Loucy (cell line): ENCODE results near the gene NPAS1.

ENCODE experiments used
- H2AFZ ChIP-seq: fragments of 200-600 bp; sonication (generic); 2 replicates; pipeline ENCODE4 v1.6.0; 2016; ENCODE audit warnings: antibody characterized with exemption, mild to moderate bottlenecking, low read length, moderate library complexity
- H3F3A ChIP-seq: fragments of 200-600 bp; 2 replicates; pipeline ENCODE4 v1.6.0; 2016; ENCODE audit warnings: antibody characterized with exemption, low read depth, mild to moderate bottlenecking
- H3K27me3 ChIP-seq: fragments of 200-600 bp; sonication (generic); 2 replicates; pipeline ENCODE4 v1.6.1; 2014; ENCODE audit warnings: low read length, mild to moderate bottlenecking; ENCODE audit not compliant: insufficient read depth, poor library complexity, severe bottlenecking
- H3K36me3 ChIP-seq: fragments of 200-600 bp; sonication (generic); 2 replicates; pipeline ENCODE4 v1.6.1; 2016; ENCODE audit warnings: low read length; ENCODE audit not compliant: insufficient read depth
- H3K4me1 ChIP-seq: fragments of 200-600 bp; sonication (generic); 2 replicates; pipeline ENCODE4 v1.5.1; 2014; ENCODE audit warnings: low read length, mild to moderate bottlenecking; ENCODE audit not compliant: insufficient read depth, poor library complexity, severe bottlenecking
- H3K4me2 ChIP-seq: fragments of 200-600 bp; sonication (generic); 2 replicates; pipeline ENCODE4 v1.6.0; 2014; ENCODE audit warnings: antibody characterized with exemption, low read length, low read depth, mild to moderate bottlenecking; ENCODE audit not compliant: poor library complexity, severe bottlenecking
- H3K4me3 ChIP-seq: fragments of 200-600 bp; sonication (generic); 2 replicates; pipeline ENCODE4 v1.5.1; 2014; ENCODE audit warnings: low read length, mild to moderate bottlenecking, mixed read lengths; ENCODE audit not compliant: poor library complexity, severe bottlenecking
- H3K79me2 ChIP-seq: fragments of 200-600 bp; sonication (generic); 2 replicates; pipeline ENCODE4 v1.6.1; 2014; ENCODE audit warnings: low read length; ENCODE audit not compliant: insufficient read depth
- H3K9ac ChIP-seq: fragments of 200-600 bp; sonication (generic); 2 replicates; pipeline ENCODE4 v1.6.0; 2014; ENCODE audit warnings: mild to moderate bottlenecking, low read depth, low read length, moderate library complexity; ENCODE audit not compliant: poor library complexity, severe bottlenecking
- H3K9me2 ChIP-seq: fragments of 200-600 bp; sonication (generic); replicated peaks from 2 replicates; pipeline ENCODE4 v1.6.1; 2016; ENCODE audit warnings: low read depth, low read length, mixed read lengths
- H3K9me3 ChIP-seq: fragments of 200-600 bp; sonication (generic); 2 replicates; pipeline ENCODE4 v1.6.1; 2014; ENCODE audit warnings: mild to moderate bottlenecking, antibody characterized with exemption, low read length, low read depth; ENCODE audit not compliant: insufficient read depth
- H4K20me1 ChIP-seq: fragments of 200-600 bp; sonication (generic); 2 replicates; pipeline ENCODE4 v1.6.0; 2014; ENCODE audit warnings: antibody characterized with exemption, low read length, mild to moderate bottlenecking; ENCODE audit not compliant: insufficient read depth, poor library complexity, severe bottlenecking
- CTCF ChIP-seq: fragments of 200-600 bp; sonication (generic); conservative IDR thresholded peaks from 2 replicates; pipeline ENCODE4 v1.5.1; 2014; ENCODE audit warnings: mild to moderate bottlenecking, antibody characterized with exemption, low read length
- EZH2phosphoT487 ChIP-seq: fragments of 200-600 bp; IDR thresholded peaks from 2 replicates; pipeline ENCODE4 v1.6.1; 2018; ENCODE audit warnings: antibody characterized with exemption, mild to moderate bottlenecking, moderate library complexity, borderline replicate concordance

NPAS1 gene

GRCh38 chr19:47036097-47036651, 16.5 kb downstream of the NPAS1 start:
- H3K9me2 ChIP-seq, result no peaks in the 10 kb centered on the region
- no peaks in the 10 kb centered on the region for H4K20me1 ChIP-seq
- H3K79me2 ChIP-seq, result no peaks in the 10 kb centered on the region
- no peaks in the 10 kb centered on the region for H3K9me3 ChIP-seq
- peak overlapping the region; percentile 89 for H3K4me3 ChIP-seq
- peak overlapping the region; percentile 94 for H2AFZ ChIP-seq
- H3K27me3 ChIP-seq, result no peaks in the 10 kb centered on the region
- no peaks in the 10 kb centered on the region for H3K36me3 ChIP-seq
- H3K4me1 ChIP-seq, result peaks cover 17% of the 10 kb centered on the region
- TF ChIP-seq EZH2phosphoT487, result no peak
- TF ChIP-seq CTCF, result peak; percentile 6; the same call in 1 of the 2 replicates
- peak overlapping the region; percentile 77 for H3K9ac ChIP-seq
- H3F3A ChIP-seq, result no peaks in the 10 kb centered on the region
- peak overlapping the region; percentile 96 for H3K4me2 ChIP-seq

GRCh38 chr19:47037766-47038165, 18.1 kb downstream of the NPAS1 start:
- H3K9me2 ChIP-seq, result no peaks in the 10 kb centered on the region
- H3K9me3 ChIP-seq, result no peaks in the 10 kb centered on the region
- no peaks in the 10 kb centered on the region for H3K27me3 ChIP-seq
- no peaks in the 10 kb centered on the region for H3K79me2 ChIP-seq
- H3K36me3 ChIP-seq, result no peaks in the 10 kb centered on the region
- no peaks in the 10 kb centered on the region for H4K20me1 ChIP-seq
- no peak overlapping the region for H2AFZ ChIP-seq
- no peak overlapping the region for H3K4me3 ChIP-seq
- no peak overlapping the region for H3K4me2 ChIP-seq
- no peak overlapping the region for H3K9ac ChIP-seq
- H3F3A ChIP-seq, result no peaks in the 10 kb centered on the region
- peaks cover 17% of the 10 kb centered on the region for H3K4me1 ChIP-seq
- TF ChIP-seq CTCF, result no peak
- no peak for TF ChIP-seq EZH2phosphoT487

GRCh38 chr19:47039239-47039874, 19.7 kb downstream of the NPAS1 start:
- H3K79me2 ChIP-seq, result no peaks in the 10 kb centered on the region
- H2AFZ ChIP-seq, result no peak overlapping the region
- H3K4me3 ChIP-seq, result no peak overlapping the region
- no peaks in the 10 kb centered on the region for H3K27me3 ChIP-seq
- no peaks in the 10 kb centered on the region for H3K9me2 ChIP-seq
- H4K20me1 ChIP-seq, result no peaks in the 10 kb centered on the region
- H3K9ac ChIP-seq, result no peak overlapping the region
- no peaks in the 10 kb centered on the region for H3K36me3 ChIP-seq
- no peaks in the 10 kb centered on the region for H3F3A ChIP-seq
- TF ChIP-seq EZH2phosphoT487, result no peak
- no peak for TF ChIP-seq CTCF
- peaks cover 17% of the 10 kb centered on the region for H3K4me1 ChIP-seq
- H3K9me3 ChIP-seq, result no peaks in the 10 kb centered on the region
- no peak overlapping the region for H3K4me2 ChIP-seq
